ENCODE results near the gene C1orf210. TPM values are rescaled to one million over a fixed set of nuclear protein-coding genes. Genes with fewer than 3 reads are reported as not detected.

The C1orf210 gene
- total RNA-seq, 1 donor from 2014 or later: 47.9 TPM

GRCh38 chr1:43250351-43250761 lies 35.0 kb downstream of the C1orf210 start:
- no peak for DNase-seq (ENCODE audit: low spot score)

GRCh38 chr1:43247256-43247921 lies 38.0 kb downstream of the C1orf210 start:
- no peak for DNase-seq (ENCODE audit: low spot score)

- no peak for DNase-seq (ENCODE audit: low spot score)
Observed at GRCh38 chr1:43246466-43247213, 38.7 kb downstream of the C1orf210 start.

- no peak for DNase-seq (ENCODE audit: low spot score)
Observed at GRCh38 chr1:43243299-43243698, 42.1 kb downstream of the C1orf210 start.

GRCh38 chr1:43241413-43241836 lies 44.0 kb downstream of the C1orf210 start:
- DNase-seq (ENCODE audit: low spot score): no peak

- no peak for DNase-seq (ENCODE audit: low spot score)
Observed at GRCh38 chr1:43239484-43239883, 45.9 kb downstream of the C1orf210 start.

- DNase-seq (ENCODE audit: low spot score): no peak
Observed at GRCh38 chr1:43238991-43239469, 46.4 kb downstream of the C1orf210 start.

GRCh38 chr1:43238085-43238484 lies 47.3 kb downstream of the C1orf210 start:
- peak; percentile 70 for DNase-seq (ENCODE audit: low spot score)

GRCh38 chr1:43237121-43237520 lies 48.3 kb downstream of the C1orf210 start:
- DNase-seq (ENCODE audit: low spot score): no peak

GRCh38 chr1:43235451-43236121 lies 49.8 kb downstream of the C1orf210 start:
- peak; percentile 37 for DNase-seq (ENCODE audit: low spot score)

GRCh38 chr1:43235040-43235439 lies 50.3 kb downstream of the C1orf210 start:
- no peak for DNase-seq (ENCODE audit: low spot score)

GRCh38 chr1:43234267-43234666 lies 51.1 kb downstream of the C1orf210 start:
- no peak for DNase-seq (ENCODE audit: low spot score)

GRCh38 chr1:43233631-43234030 lies 51.8 kb downstream of the C1orf210 start:
- no peak for DNase-seq (ENCODE audit: low spot score)

GRCh38 chr1:43232482-43232881 lies 52.9 kb downstream of the C1orf210 start:
- no peak for DNase-seq (ENCODE audit: low spot score)

- no peak for DNase-seq (ENCODE audit: low spot score)
Observed at GRCh38 chr1:43232074-43232473, 53.3 kb downstream of the C1orf210 start.

Other genes with a start within 250 kb of the C1orf210 start
- 31.9 TPM for gene EBNA1BP2, start 113.3 kb downstream of the C1orf210 start, total RNA-seq
- gene CFAP57, start 113.3 kb downstream of the C1orf210 start, total RNA-seq: 0.75 TPM
- gene TMEM125, start 15.6 kb downstream of the C1orf210 start, total RNA-seq: 75.9 TPM
- 23.3 TPM for gene TIE1, start 15.4 kb upstream of the C1orf210 start, total RNA-seq
- not detected for gene MPL, start 52.2 kb upstream of the C1orf210 start, total RNA-seq
- 5.1 TPM for gene CDC20, start 73.4 kb upstream of the C1orf210 start, total RNA-seq
- gene ELOVL1, start 82.4 kb upstream of the C1orf210 start, total RNA-seq: 141 TPM
- gene MED8, start 104.2 kb upstream of the C1orf210 start, total RNA-seq: 37.7 TPM
- gene SZT2, start 104.3 kb upstream of the C1orf210 start, total RNA-seq: 59.3 TPM
- gene HYI, start 168.3 kb upstream of the C1orf210 start, total RNA-seq: 85.5 TPM
- gene PTPRF, start 245.3 kb upstream of the C1orf210 start, total RNA-seq: 478 TPM

Measured in mucosa of gallbladder (tissue), 1 donor.